GM18499 (cell line): ENCODE measurements around the gene ALDH7A1.
"Not testable (repeated sequence)": the region's sequence is repeated elsewhere in the genome, so short reads cannot be mapped to it uniquely, and the experiment has no call there.

Source experiments
- ATAC-seq: cut with Tn5 transposase; IDR thresholded peaks from one replicate; pipeline ENCODE4 v1.9.1; 2021; ENCODE audit warnings: moderate number of reproducible peaks; ENCODE audit not compliant: insufficient read depth, unreplicated experiment

Gene ALDH7A1

GRCh38 chr5:126536874-126537273 lies 58.1 kb downstream of the ALDH7A1 start:
- no peak for ATAC-seq

GRCh38 chr5:126535856-126536545 lies 59.0 kb downstream of the ALDH7A1 start:
- ATAC-seq: no peak

GRCh38 chr5:126534553-126534952 lies 60.5 kb downstream of the ALDH7A1 start:
- ATAC-seq: no peak

DNA sequence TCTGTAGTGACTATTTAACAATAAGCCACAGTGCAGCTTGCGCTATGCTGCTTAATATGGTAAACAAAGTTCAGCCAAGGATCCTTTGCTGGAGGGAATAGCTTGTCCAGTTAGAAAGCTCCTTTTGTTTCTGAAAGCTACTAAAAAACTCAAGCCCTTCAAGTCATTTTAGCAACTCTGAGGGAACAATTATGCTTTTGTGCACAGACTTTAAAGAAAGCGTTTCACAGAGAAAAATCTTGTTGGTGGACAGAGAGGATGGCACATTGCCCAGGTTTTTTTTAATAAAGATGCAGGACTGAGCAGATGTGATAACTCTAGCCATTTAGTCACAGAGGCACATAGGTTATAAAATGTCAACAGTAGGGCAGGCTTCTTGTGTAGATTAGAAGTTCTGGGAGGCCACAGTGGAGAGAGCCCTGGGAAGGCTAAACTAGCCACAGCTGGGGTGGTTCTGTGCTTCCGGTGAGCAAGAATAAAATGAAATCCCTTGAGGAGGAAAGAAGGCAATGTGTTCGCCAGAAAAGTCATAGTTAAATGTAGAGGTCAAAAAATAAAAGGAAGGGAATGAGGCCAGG lies 63.4 kb downstream of the ALDH7A1 start:
- ATAC-seq: no peak

DNA sequence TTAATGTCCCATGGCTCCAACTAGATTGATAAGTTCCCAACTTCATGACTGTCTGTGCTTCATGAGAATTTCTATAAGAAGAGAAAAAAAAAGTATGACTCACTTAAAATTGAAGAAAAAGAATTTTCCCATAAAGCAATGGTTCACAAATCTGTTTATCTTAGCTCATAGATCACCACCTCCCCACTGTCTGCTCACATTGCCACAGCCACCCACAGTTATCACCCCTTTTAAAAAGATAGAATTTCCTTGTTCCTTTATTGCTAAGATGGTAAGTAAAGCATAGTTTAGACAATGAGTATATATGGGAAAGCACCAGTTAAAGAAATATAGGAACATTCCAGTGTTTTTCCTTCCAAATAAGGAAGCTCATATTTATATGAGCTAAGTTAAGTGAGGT lies 67.1 kb downstream of the ALDH7A1 start:
- ATAC-seq: no peak

DNA sequence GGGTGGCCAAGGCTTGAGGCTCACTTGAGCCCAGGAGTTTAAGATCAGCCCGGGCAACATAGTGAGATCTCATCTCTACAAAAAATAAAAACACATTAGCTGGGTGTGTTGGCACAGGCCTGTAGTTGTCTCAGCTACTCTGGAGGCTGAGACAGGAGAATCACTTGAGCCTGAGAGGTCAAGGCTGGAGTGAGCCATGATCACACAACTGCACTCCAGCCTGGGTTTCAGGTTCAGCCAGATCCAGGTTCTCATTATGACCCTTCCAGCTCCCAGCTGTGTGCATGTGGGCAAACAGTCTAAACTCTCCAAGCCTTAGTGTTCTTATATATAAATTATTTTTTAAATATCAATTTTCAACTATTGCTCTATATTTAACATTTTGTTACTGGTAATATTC lies 67.9 kb downstream of the ALDH7A1 start:
- no peak for ATAC-seq

DNA sequence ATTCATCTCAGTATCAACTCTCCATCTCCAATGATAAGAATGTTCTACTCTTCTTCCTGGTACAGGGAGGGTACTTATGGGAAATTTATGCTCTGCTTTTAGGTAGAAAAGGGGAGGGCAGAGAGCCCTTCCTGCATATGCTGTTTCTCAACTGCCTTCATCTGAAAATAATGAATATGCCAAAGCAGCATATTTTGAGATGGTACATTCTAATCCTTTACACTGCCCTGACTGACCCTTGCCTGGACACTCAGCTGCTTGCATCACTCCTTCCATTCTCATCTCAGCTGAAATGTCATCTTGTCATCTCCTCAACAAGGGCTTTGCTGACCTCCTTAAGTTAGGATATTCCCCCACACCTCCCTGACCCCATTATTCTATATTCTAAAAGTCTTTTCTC lies 68.5 kb downstream of the ALDH7A1 start:
- no peak for ATAC-seq

DNA sequence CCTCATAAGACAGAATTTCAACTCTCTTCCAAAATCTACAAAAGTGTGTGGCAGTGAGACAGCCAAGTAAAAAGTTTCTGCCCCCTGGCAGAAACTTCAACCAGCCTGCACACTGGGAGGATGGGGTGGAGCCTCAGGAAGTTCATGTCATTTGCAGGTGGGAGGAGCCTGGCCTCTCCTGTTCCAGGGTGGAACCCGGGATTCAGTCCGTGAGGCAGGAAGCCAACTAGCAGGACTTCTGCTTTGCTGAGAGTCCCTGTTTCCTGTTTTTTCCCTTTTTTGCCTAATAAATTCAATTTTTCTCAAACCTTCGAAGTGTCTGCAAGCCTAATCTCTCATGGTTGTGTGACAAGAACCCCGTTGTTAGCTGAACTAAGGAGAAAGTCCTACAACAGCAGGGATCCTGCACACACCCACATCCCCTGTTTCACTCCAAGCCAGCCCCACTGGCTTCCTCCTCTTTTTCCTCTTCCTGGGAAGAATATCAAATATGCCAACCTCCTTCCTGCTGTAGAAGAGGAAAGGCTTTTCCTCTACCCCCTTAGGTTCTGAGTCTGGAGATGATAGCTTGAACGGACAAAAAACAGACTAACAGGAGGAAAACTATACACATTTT lies 69.3 kb downstream of the ALDH7A1 start:
- ATAC-seq: no peak

GRCh38 chr5:126523818-126524510 lies 71.1 kb downstream of the ALDH7A1 start:
- no peak for ATAC-seq

- ATAC-seq: no peak
Observed at GRCh38 chr5:126521130-126521529, 73.9 kb downstream of the ALDH7A1 start.

GRCh38 chr5:126520593-126520953 lies 74.4 kb downstream of the ALDH7A1 start:
- ATAC-seq: no peak

GRCh38 chr5:126519637-126520592 lies 75.1 kb downstream of the ALDH7A1 start:
- ATAC-seq: no peak

DNA sequence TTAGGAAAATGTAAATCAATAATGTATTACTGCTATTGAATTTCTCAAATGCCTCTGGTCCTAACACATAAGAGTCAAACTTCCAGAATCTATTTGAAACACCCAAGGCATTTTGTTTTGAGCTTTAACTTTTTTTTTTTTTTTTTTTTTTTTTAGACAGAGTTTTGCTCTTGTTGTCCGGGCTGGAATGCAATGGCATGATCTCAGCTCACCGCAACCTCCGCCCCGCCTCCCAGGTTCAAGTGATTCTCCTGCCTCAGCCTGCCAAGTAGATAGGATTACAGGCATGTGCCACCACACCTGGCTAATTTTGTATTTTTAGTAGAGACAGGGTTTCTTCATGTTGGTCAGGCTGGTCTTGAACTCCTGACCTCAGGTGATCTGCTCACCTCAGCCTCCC lies 75.8 kb downstream of the ALDH7A1 start:
- ATAC-seq: not testable (repeated sequence)

DNA sequence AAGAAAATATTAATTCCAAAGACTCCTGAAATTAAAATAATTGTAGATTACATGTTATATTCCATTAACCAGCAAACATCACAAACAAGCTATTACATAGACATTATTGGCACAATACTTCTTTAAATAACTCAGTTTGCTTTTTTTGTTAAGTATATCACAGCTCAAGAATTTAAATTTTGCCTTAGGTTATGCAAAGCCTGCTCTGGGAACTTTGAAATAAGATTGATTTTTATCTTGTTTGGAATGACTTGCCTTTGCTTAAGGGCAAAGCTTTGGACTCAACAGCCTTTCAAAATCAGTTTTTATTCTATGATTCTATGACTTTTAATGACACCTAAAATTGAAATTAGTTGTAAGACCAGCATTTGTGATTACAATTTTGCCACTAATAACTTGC lies 78.2 kb downstream of the ALDH7A1 start:
- no peak for ATAC-seq

- no peak for ATAC-seq
Observed at GRCh38 chr5:126516133-126516532, 78.9 kb downstream of the ALDH7A1 start.

- no peak for ATAC-seq
Observed at GRCh38 chr5:126515337-126515736, 79.7 kb downstream of the ALDH7A1 start.

DNA sequence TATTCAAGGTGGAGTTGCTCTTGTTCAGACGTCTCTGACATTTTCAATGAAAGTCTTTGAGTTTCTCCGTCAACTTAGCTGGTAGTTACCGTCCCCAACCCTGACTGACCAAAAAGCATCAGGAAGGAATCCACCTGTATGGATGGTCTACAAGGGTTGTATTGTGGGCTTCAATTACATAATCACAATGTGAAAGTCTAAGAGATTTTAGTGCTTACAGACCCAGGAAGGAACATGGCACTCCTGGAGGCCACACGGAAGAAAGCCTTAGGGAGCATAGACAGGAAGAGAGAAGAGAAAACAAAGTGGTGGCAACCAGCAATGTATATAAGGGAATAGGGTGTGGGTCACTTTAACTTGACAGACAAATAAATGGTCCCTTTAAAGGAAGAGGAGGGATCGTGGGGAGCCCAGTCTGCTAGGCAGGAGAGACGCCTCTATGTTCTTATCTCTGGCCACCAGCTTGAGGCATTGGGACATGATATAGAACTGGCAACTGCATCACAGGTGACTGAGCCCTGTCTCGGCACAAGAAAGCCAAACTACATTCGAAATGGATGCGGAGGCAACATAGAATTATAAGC lies 80.4 kb downstream of the ALDH7A1 start:
- no peak for ATAC-seq

DNA sequence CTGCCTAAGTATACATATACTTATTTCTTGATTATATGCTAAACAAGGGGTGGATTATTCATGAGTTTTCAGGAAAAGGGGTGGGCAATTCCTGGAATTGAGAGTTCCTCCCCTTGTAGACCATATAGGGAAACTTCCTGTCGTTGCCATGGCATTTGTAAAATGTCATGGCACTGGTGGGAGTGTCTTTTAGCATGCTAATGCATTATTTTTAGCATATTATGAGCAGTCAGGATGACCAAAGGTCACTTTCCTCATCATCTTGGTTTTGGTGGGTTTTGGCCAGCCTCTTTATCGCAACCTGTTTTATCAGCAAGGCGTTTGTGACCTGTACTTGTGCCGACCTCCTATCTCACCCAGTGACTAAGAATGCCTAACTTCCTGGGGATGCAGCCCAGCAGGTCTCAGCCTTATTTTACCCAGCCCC lies 80.9 kb downstream of the ALDH7A1 start:
- no peak for ATAC-seq

- ATAC-seq: no peak
Observed at GRCh38 chr5:126513703-126514102, 81.3 kb downstream of the ALDH7A1 start.

DNA sequence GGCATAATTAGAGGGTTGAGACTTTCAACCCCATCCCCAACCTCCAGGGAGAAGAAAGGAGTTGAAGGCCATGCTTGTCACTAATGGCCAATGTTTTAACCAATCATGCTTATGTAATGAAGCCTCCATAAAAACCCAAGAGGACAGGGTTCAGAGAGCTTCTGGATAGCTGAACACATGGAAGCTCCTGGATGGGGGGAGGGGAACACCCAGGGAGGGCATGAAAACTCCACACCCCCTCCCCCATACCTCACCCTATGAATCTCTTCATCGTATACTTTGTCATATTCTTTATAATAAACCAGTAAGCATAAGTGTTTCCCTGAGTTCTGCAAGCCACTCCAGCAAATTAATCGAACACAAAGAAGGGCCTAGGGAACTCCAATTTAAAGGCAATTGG lies 81.7 kb downstream of the ALDH7A1 start:
- ATAC-seq: no peak
